H9 (cell line): ENCODE measurements around the gene ZNF70. TPM values are rescaled to one million over a fixed set of nuclear protein-coding genes. Genes with fewer than 3 reads are reported as not detected.

ENCODE experiments used
- DNase-seq: peaks from one replicate; pipeline ENCODE4 v3.0.0-alpha.2; 2017
- H2AFZ ChIP-seq: one replicate; pipeline ENCODE4 v1.6.1; 2013; ENCODE audit warnings: mild to moderate bottlenecking, low read length, control low read depth, moderate library complexity
- H2AK5ac ChIP-seq: 2 replicates; pipeline ENCODE4 v1.6.1; 2013; ENCODE audit warnings: low read length, control low read depth, mixed read lengths; ENCODE audit not compliant: insufficient read length
- H2BK120ac ChIP-seq: one replicate; pipeline ENCODE4 v1.6.1; 2013; ENCODE audit warnings: low read depth, mild to moderate bottlenecking, low read length, control low read depth, inconsistent platforms; ENCODE audit not compliant: poor library complexity, severe bottlenecking
- H2BK12ac ChIP-seq: 2 replicates; pipeline ENCODE4 v1.6.1; 2013; ENCODE audit warnings: low read length, control low read depth, mixed read lengths, low read depth; ENCODE audit not compliant: insufficient read length
- H2BK15ac ChIP-seq: 2 replicates; pipeline ENCODE4 v1.6.1; 2013; ENCODE audit warnings: low read depth, low read length, control low read depth
- H2BK20ac ChIP-seq: one replicate; pipeline ENCODE4 v1.6.1; 2013; ENCODE audit warnings: low read depth, mild to moderate bottlenecking, low read length, control low read depth, inconsistent platforms; ENCODE audit not compliant: poor library complexity, severe bottlenecking
- H2BK5ac ChIP-seq: 2 replicates; pipeline ENCODE4 v1.6.1; 2013; ENCODE audit warnings: low read length, control low read depth, mixed read lengths; ENCODE audit not compliant: insufficient read length
- H3K14ac ChIP-seq: 2 replicates; pipeline ENCODE4 v1.6.1; 2013; ENCODE audit warnings: low read length, control low read depth; ENCODE audit not compliant: insufficient read depth
- H3K18ac ChIP-seq: 2 replicates; pipeline ENCODE4 v1.6.1; 2013; ENCODE audit warnings: low read depth, mild to moderate bottlenecking, mixed read lengths, low read length, control low read depth; ENCODE audit not compliant: insufficient read length
- H3K23ac ChIP-seq: 2 replicates; pipeline ENCODE4 v1.6.1; 2013; ENCODE audit warnings: low read length, control low read depth, mixed read lengths, low read depth; ENCODE audit not compliant: insufficient read length
- H3K23me2 ChIP-seq: 2 replicates; pipeline ENCODE4 v1.6.1; 2013; ENCODE audit warnings: low read depth, mild to moderate bottlenecking, mixed read lengths, low read length, control low read depth; ENCODE audit not compliant: insufficient read length, poor library complexity, severe bottlenecking
- H3K27ac ChIP-seq: 2 replicates; pipeline ENCODE4 v1.5.1; 2013; ENCODE audit warnings: low read length, control low read depth, mixed read lengths, low read depth; ENCODE audit not compliant: insufficient read length
- H3K27me3 ChIP-seq: 2 replicates; pipeline ENCODE4 v1.6.1; 2013; ENCODE audit warnings: low read length, control low read depth, inconsistent platforms; ENCODE audit not compliant: insufficient read depth
- H3K4ac ChIP-seq: 2 replicates; pipeline ENCODE4 v1.6.1; 2013; ENCODE audit warnings: low read depth, mild to moderate bottlenecking, control low read depth, inconsistent platforms, low read length, moderate library complexity
- H3K4me1 ChIP-seq: 2 replicates; pipeline ENCODE4 v1.6.1; 2013; ENCODE audit warnings: low read length, control low read depth, inconsistent platforms; ENCODE audit not compliant: insufficient read depth
- H3K4me2 ChIP-seq: 2 replicates; pipeline ENCODE4 v1.6.1; 2013; ENCODE audit warnings: low read length, control low read depth, mixed read lengths; ENCODE audit not compliant: insufficient read length, insufficient read depth
- H3K56ac ChIP-seq: 2 replicates; pipeline ENCODE4 v1.6.1; 2013; ENCODE audit warnings: low read depth, mild to moderate bottlenecking, mixed read lengths, low read length, control low read depth; ENCODE audit not compliant: insufficient read length
- H3K79me1 ChIP-seq: 2 replicates; pipeline ENCODE4 v1.6.1; 2013; ENCODE audit warnings: low read depth, mild to moderate bottlenecking, moderate library complexity, low read length, control low read depth, inconsistent platforms; ENCODE audit not compliant: insufficient read depth, poor library complexity, severe bottlenecking
- H3K79me2 ChIP-seq: 2 replicates; pipeline ENCODE4 v1.6.1; 2013; ENCODE audit warnings: low read length, control low read depth, inconsistent platforms; ENCODE audit not compliant: insufficient read depth
- H3K9ac ChIP-seq: 2 replicates; pipeline ENCODE4 v1.6.1; 2013; ENCODE audit warnings: low read length, control low read depth, mixed read lengths; ENCODE audit not compliant: insufficient read length; ENCODE audit errors: extremely low read depth
- H3K9me3 ChIP-seq: one replicate; pipeline ENCODE4 v1.6.1; 2013; ENCODE audit warnings: low read depth, low read length, inconsistent platforms; ENCODE audit not compliant: control insufficient read depth
- H3T11ph ChIP-seq: one replicate; pipeline ENCODE4 v1.6.1; 2013; ENCODE audit warnings: mild to moderate bottlenecking, low read length, control low read depth, inconsistent platforms
- H4K20me1 ChIP-seq: one replicate; pipeline ENCODE4 v1.6.1; 2013; ENCODE audit not compliant: control insufficient read depth, insufficient read length, insufficient read depth
- H4K5ac ChIP-seq: 2 replicates; pipeline ENCODE4 v1.6.1; 2013; ENCODE audit warnings: low read depth, mild to moderate bottlenecking, mixed read lengths, low read length, control low read depth; ENCODE audit not compliant: insufficient read length
- H4K8ac ChIP-seq: replicated peaks from 2 replicates; pipeline ENCODE4 v1.6.1; 2013; ENCODE audit warnings: low read length, control low read depth, mixed read lengths, low read depth; ENCODE audit not compliant: insufficient read length
- H4K91ac ChIP-seq: 2 replicates; pipeline ENCODE4 v1.6.1; 2013; ENCODE audit warnings: low read depth, mild to moderate bottlenecking, moderate library complexity, mixed read lengths, low read length, control low read depth; ENCODE audit not compliant: insufficient read length
- H3K27ac Mint-ChIP-seq, 3 experiments: 2 replicates in 2 of 3; 3 replicates in 1 of 3; pipeline ENCODE4 v1.8.0; 2020 to 2021; ENCODE audit warnings: mixed read lengths in 3 of 3, mild to moderate bottlenecking in 1 of 3, moderate library complexity in 1 of 3
- H3K27me3 Mint-ChIP-seq: 2 replicates; pipeline ENCODE4 v1.8.0; 2021; ENCODE audit warnings: low read depth, mild to moderate bottlenecking, moderate library complexity, mixed read lengths
- H3K36me3 Mint-ChIP-seq, 3 experiments: 2 replicates in 2 of 3; 3 replicates in 1 of 3; pipeline ENCODE4 v1.8.0; 2020 to 2021; ENCODE audit warnings: low read depth in 3 of 3, mixed read lengths in 3 of 3; ENCODE audit not compliant: insufficient read depth in 1 of 3
- H3K4me1 Mint-ChIP-seq, 2 experiments: 2 replicates each; pipeline ENCODE4 v1.8.0; 2020; ENCODE audit warnings: mixed read lengths in 2 of 2
- H3K4me3 Mint-ChIP-seq, 2 experiments: 2 replicates in 1 of 2; 3 replicates in 1 of 2; pipeline ENCODE4 v1.8.0; 2020 to 2021; ENCODE audit warnings: mild to moderate bottlenecking in 2 of 2, mixed read lengths in 2 of 2, moderate library complexity in 1 of 2
- H3K9me3 Mint-ChIP-seq, 2 experiments: 2 replicates in 1 of 2; 3 replicates in 1 of 2; pipeline ENCODE4 v1.8.0; 2020; ENCODE audit warnings: mild to moderate bottlenecking in 2 of 2, mixed read lengths in 2 of 2, moderate library complexity in 1 of 2
- WGBS: extraction: QIAGEN DNeasy Blood & Tissue Kit; methylation state at CpG from one replicate; pipeline ENCODE4 v1.1.7; 2013; ENCODE audit warnings: missing lambda C conversion rate, low lambda C conversion rate, mixed read lengths; ENCODE audit not compliant: insufficient read length; ENCODE audit errors: extremely low coverage; 5-methylcytosine and 5-hydroxymethylcytosine counted together
- total RNA-seq: library from RNA; stranded (reverse); gene quantifications from 2 replicates; pipeline ENCODE4 v1.2.1, GENCODE V29; 2021
- TF ChIP-seq, protein P1 (sequence below): fragments of 200-600 bp; sonication (generic); conservative IDR thresholded peaks from 3 replicates; pipeline ENCODE4 v1.8.0; 2021; ENCODE audit warnings: antibody characterized with exemption, mild to moderate bottlenecking

The ZNF70 gene
- total RNA-seq, 1 experiment from 2014 or later = 3.5 TPM

DNA sequence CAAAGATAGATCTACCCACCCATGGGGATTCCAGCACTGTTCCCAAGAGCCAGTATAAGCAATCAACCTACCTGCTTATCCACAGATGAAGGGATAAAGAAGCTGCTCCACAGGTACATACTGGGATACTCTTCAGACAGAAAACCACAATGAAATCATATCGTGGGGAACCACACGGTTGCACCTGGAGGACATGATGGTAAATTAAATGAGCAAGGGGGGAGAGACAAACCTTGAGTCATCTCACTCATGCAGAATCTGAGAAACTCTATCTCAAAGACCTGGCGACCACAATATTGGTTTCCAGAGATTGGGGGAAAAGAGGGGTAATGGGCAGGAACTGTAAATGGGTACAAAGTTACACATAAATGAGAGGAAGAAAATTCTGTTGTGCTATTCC is 45.6 kb downstream of the ZNF70 start:
- Histone ChIP-seq H2AFZ (no peak overlapping the region), H2BK5ac (no peak overlapping the region)
- peaks cover 35 to 82% (median 63%) of the 10 kb centered on the region in 3 experiments; a peak in 6 of 7 replicates for H3K36me3 Mint-ChIP-seq

More for the DNA sequence above, 45.6 kb downstream of the ZNF70 start:
- Mint-ChIP-seq H3K27ac (no peak overlapping the region), H3K9me3 (no peaks in the 10 kb centered on the region), H3K4me1 (no peaks in the 10 kb centered on the region), H3K27me3 (no peaks in the 10 kb centered on the region), H3K4me3 (no peak overlapping the region)
- TF ChIP-seq, protein P1, sequence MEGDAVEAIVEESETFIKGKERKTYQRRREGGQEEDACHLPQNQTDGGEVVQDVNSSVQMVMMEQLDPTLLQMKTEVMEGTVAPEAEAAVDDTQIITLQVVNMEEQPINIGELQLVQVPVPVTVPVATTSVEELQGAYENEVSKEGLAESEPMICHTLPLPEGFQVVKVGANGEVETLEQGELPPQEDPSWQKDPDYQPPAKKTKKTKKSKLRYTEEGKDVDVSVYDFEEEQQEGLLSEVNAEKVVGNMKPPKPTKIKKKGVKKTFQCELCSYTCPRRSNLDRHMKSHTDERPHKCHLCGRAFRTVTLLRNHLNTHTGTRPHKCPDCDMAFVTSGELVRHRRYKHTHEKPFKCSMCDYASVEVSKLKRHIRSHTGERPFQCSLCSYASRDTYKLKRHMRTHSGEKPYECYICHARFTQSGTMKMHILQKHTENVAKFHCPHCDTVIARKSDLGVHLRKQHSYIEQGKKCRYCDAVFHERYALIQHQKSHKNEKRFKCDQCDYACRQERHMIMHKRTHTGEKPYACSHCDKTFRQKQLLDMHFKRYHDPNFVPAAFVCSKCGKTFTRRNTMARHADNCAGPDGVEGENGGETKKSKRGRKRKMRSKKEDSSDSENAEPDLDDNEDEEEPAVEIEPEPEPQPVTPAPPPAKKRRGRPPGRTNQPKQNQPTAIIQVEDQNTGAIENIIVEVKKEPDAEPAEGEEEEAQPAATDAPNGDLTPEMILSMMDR = no peak
- Histone ChIP-seq H2BK120ac (no peak overlapping the region), H3K4ac (no peak overlapping the region), H4K91ac (no peak overlapping the region), H3K23ac (no peak overlapping the region), H2BK20ac (no peak overlapping the region), H3K79me2 (no peaks in the 10 kb centered on the region), H3K4me2 (no peak overlapping the region), H3K18ac (no peak overlapping the region), H2BK15ac (no peak overlapping the region), H3K79me1 (no peaks in the 10 kb centered on the region), H3K4me1 (no peaks in the 10 kb centered on the region), H3K27ac (no peak overlapping the region), H3K9me3 (no peaks in the 10 kb centered on the region), H4K8ac (no peak overlapping the region), H3T11ph (no peak overlapping the region), H3K27me3 (no peaks in the 10 kb centered on the region), H4K5ac (no peak overlapping the region), H2BK12ac (no peak overlapping the region), H3K23me2 (no peaks in the 10 kb centered on the region), H3K9ac (no peak overlapping the region), H4K20me1 (no peaks in the 10 kb centered on the region), H3K56ac (no peak overlapping the region), H2AK5ac (no peak overlapping the region), H3K14ac (no peak overlapping the region)
- WGBS = no CpG with 5 or more reads among the region's 3 CpGs
- DNase-seq = no peak
